H1 (cell line): Measurements from ENCODE around the gene PCDHGA1. TPM values are rescaled to one million over a fixed set of nuclear protein-coding genes. Genes with fewer than 3 reads are reported as not detected.

ENCODE experiments used
- CTCF ChIA-PET: fragments of 300-600 bp; sonication (Branson Sonifier 250); formaldehyde crosslinking; loops from one replicate; lab custom pipeline; 2021; ENCODE audit not compliant: partially characterized antibody; lab: Charles Lee
- POLR2A ChIA-PET: fragments of 300-600 bp; sonication (Branson Sonifier 250); formaldehyde crosslinking; loops from one replicate; lab custom pipeline; 2021; ENCODE audit warnings: inconsistent platforms; ENCODE audit not compliant: partially characterized antibody; lab: Charles Lee
- DNase-seq, 2 experiments: peaks; one replicate each; pipeline versions ENCODE4 v3.0.0 to v3.0.0-alpha.2; 2010 to 2022; ENCODE audit warnings: low spot score in 2 of 2, low read depth in 1 of 2, mixed read lengths in 1 of 2
- FAIRE-seq: peaks from 2 replicates; lab custom pipeline; 2011; peaks lifted over from hg19 to GRCh38; lab: Jason Lieb, UNC
- H2AFZ ChIP-seq: 2 replicates; pipeline ENCODE4 v1.8.1; 2012; ENCODE audit warnings: low read length, inconsistent platforms
- H2AK5ac ChIP-seq: 2 replicates; pipeline ENCODE4 v1.6.1; 2013; ENCODE audit warnings: low read depth, low read length
- H2BK120ac ChIP-seq: replicated peaks from 2 replicates; pipeline ENCODE3; 2013; ENCODE audit warnings: low read depth, low read length, inconsistent platforms
- H2BK12ac ChIP-seq: 2 replicates; pipeline ENCODE4 v1.6.1; 2013; ENCODE audit warnings: low read depth, low read length
- H2BK15ac ChIP-seq: 2 replicates; pipeline ENCODE4 v1.6.1; 2013; ENCODE audit warnings: low read length
- H2BK20ac ChIP-seq: 2 replicates; pipeline ENCODE4 v1.6.1; 2013; ENCODE audit warnings: low read length
- H2BK5ac ChIP-seq: 2 replicates; pipeline ENCODE4 v1.6.1; 2013; ENCODE audit warnings: low read depth, low read length
- H3K14ac ChIP-seq: 2 replicates; pipeline ENCODE4 v1.6.1; 2013; ENCODE audit warnings: inconsistent platforms; ENCODE audit not compliant: insufficient read length
- H3K18ac ChIP-seq: 2 replicates; pipeline ENCODE4 v1.6.1; 2013; ENCODE audit warnings: low read length; ENCODE audit errors: extremely low read depth
- H3K23ac ChIP-seq: 2 replicates; pipeline ENCODE4 v1.6.1; 2013; ENCODE audit warnings: inconsistent platforms; ENCODE audit not compliant: insufficient read length
- H3K23me2 ChIP-seq: 2 replicates; pipeline ENCODE4 v1.6.1; 2013; ENCODE audit warnings: low read depth, low read length
- H3K27ac ChIP-seq: 2 replicates; pipeline ENCODE4 v1.6.1; 2011; ENCODE audit warnings: low read depth, low read length, inconsistent platforms
- H3K27me3 ChIP-seq, 4 experiments: replicated peaks in 1 of 4; 1 replicate in 1 of 4; 2 replicates in 3 of 4; pipeline versions ENCODE4 v1.6.1 to v1.8.1; 2011 to 2013; ENCODE audit warnings: low read length in 3 of 4, mild to moderate bottlenecking in 3 of 4, inconsistent platforms in 2 of 4, mixed read lengths in 2 of 4, moderate library complexity in 1 of 4; ENCODE audit not compliant: control insufficient read depth in 3 of 4, insufficient read depth in 3 of 4; ENCODE audit errors: extremely low read depth in 1 of 4
- H3K36me3 ChIP-seq, 4 experiments: 2 replicates each; pipeline versions ENCODE4 v1.6.1 to v1.8.1; 2011 to 2013; ENCODE audit warnings: mild to moderate bottlenecking in 4 of 4, low read length in 3 of 4, moderate library complexity in 2 of 4, control low read depth in 1 of 4, inconsistent platforms in 1 of 4; ENCODE audit not compliant: insufficient read depth in 4 of 4, control insufficient read depth in 2 of 4
- H3K4ac ChIP-seq: replicated peaks from 2 replicates; pipeline ENCODE3; 2013; ENCODE audit warnings: low read length, low read depth, mixed read lengths, inconsistent platforms; ENCODE audit not compliant: insufficient read length
- H3K4me1 ChIP-seq, 4 experiments: replicated peaks in 1 of 4; 1 replicate in 1 of 4; 2 replicates in 3 of 4; pipeline versions ENCODE4 v1.6.1 to v1.8.1; 2011 to 2013; ENCODE audit warnings: low read length in 3 of 4, inconsistent platforms in 2 of 4, mixed read lengths in 1 of 4; ENCODE audit not compliant: insufficient read depth in 4 of 4, control insufficient read depth in 3 of 4
- H3K4me2 ChIP-seq, 2 experiments: 2 replicates each; pipeline versions ENCODE4 v1.6.1 to v1.8.1; 2011 to 2013; ENCODE audit warnings: low read depth in 2 of 2, low read length in 2 of 2, control low read depth in 1 of 2, inconsistent platforms in 1 of 2, mild to moderate bottlenecking in 1 of 2; ENCODE audit not compliant: insufficient read depth in 1 of 2
- H3K4me3 ChIP-seq, 4 experiments: fragments of 200-600, 300-600 bp in 1 of 4; sonication (generic), shearing (Covaris generic), sonication (Bioruptor Twin) in 1 of 4; 2 replicates each; pipeline versions ENCODE4 v1.5.1 to v1.8.1; 2011 to 2016; ENCODE audit warnings: low read length in 4 of 4, low read depth in 3 of 4, control low read depth in 2 of 4, inconsistent platforms in 2 of 4, mild to moderate bottlenecking in 2 of 4, mixed read lengths in 1 of 4, moderate library complexity in 1 of 4; ENCODE audit not compliant: insufficient read depth in 2 of 4; ENCODE audit errors: extremely low read depth in 1 of 4
- H3K56ac ChIP-seq: replicated peaks from 2 replicates; pipeline ENCODE3; 2013; ENCODE audit warnings: low read depth, mild to moderate bottlenecking, mixed read lengths, low read length, inconsistent platforms; ENCODE audit not compliant: insufficient read length
- H3K79me1 ChIP-seq: 2 replicates; pipeline ENCODE4 v1.6.1; 2013; ENCODE audit warnings: low read depth, low read length, control low read depth
- H3K79me2 ChIP-seq, 2 experiments: 2 replicates each; pipeline versions ENCODE4 v1.6.1 to v1.8.1; 2012 to 2013; ENCODE audit warnings: low read length in 2 of 2, mild to moderate bottlenecking in 2 of 2, inconsistent platforms in 1 of 2; ENCODE audit not compliant: insufficient read depth in 2 of 2, control insufficient read depth in 1 of 2
- H3K9ac ChIP-seq, 4 experiments: replicated peaks in 1 of 4; 1 replicate in 1 of 4; 2 replicates in 3 of 4; pipeline versions ENCODE4 v1.6.1 to v1.8.1; 2011 to 2013; ENCODE audit warnings: low read depth in 3 of 4, low read length in 3 of 4, control low read depth in 2 of 4, mild to moderate bottlenecking in 2 of 4, moderate library complexity in 2 of 4, inconsistent platforms in 1 of 4; ENCODE audit errors: extremely low read depth in 1 of 4
- H3K9me3 ChIP-seq, 2 experiments: 2 replicates each; pipeline versions ENCODE4 v1.6.1 to v1.8.1; 2012 to 2013; ENCODE audit warnings: mild to moderate bottlenecking in 2 of 2, moderate library complexity in 2 of 2, control low read depth in 1 of 2, inconsistent platforms in 1 of 2, low read depth in 1 of 2, low read length in 1 of 2, mixed read lengths in 1 of 2; ENCODE audit not compliant: insufficient read depth in 2 of 2
- H4K20me1 ChIP-seq, 2 experiments: replicated peaks in 1 of 2; 2 replicates each; pipeline versions ENCODE3 to v1.8.1; 2011 to 2013; ENCODE audit warnings: inconsistent platforms in 2 of 2, low read length in 2 of 2, mild to moderate bottlenecking in 1 of 2; ENCODE audit not compliant: insufficient read depth in 2 of 2, control insufficient read depth in 1 of 2
- H4K5ac ChIP-seq: 2 replicates; pipeline ENCODE4 v1.6.1; 2013; ENCODE audit warnings: low read length, low read depth, mixed read lengths, inconsistent platforms; ENCODE audit not compliant: insufficient read length
- H4K8ac ChIP-seq: 2 replicates; pipeline ENCODE4 v1.8.0; 2013; ENCODE audit warnings: mild to moderate bottlenecking, moderate library complexity, low read length, inconsistent platforms; ENCODE audit not compliant: insufficient read depth; ENCODE audit errors: extremely low read depth
- H4K91ac ChIP-seq: replicated peaks from 2 replicates; pipeline ENCODE3; 2013; ENCODE audit warnings: low read length, mixed read lengths, inconsistent platforms; ENCODE audit not compliant: insufficient read length
- ASH2L ChIP-seq: fragments of 200-600, 300-600 bp; sonication (generic); IDR thresholded peaks from one replicate; pipeline ENCODE4 v1.7.1; 2017; ENCODE audit warnings: low read length
- BACH1 ChIP-seq: IDR thresholded peaks from 2 replicates; pipeline ENCODE4 v1.6.1; 2012; ENCODE audit warnings: low read length, improper control_type of control experiment
- CEBPB ChIP-seq: IDR thresholded peaks from 2 replicates; pipeline ENCODE4 v1.6.1; 2012; ENCODE audit warnings: low read depth, low read length
- EZH2 ChIP-seq: fragments of 200-600 bp; sonication (generic); IDR thresholded peaks from 2 replicates; pipeline ENCODE4 v1.7.1; 2012; ENCODE audit warnings: low read depth, mild to moderate bottlenecking, moderate library complexity, low read length, inconsistent platforms; ENCODE audit not compliant: severe bottlenecking
- MAFK ChIP-seq: IDR thresholded peaks from 2 replicates; pipeline ENCODE4 v1.6.1; 2012; ENCODE audit warnings: low read depth, mild to moderate bottlenecking, improper control_type of control experiment, low read length
- NRF1 ChIP-seq: IDR thresholded peaks from 2 replicates; pipeline ENCODE4 v1.6.1; 2011; ENCODE audit warnings: mild to moderate bottlenecking, low read depth, low read length, improper control_type of control experiment
- PHF8 ChIP-seq: fragments of 200-600 bp; sonication (generic); conservative IDR thresholded peaks from 2 replicates; pipeline ENCODE4 v1.7.1; 2012; ENCODE audit warnings: low read depth, mild to moderate bottlenecking, inconsistent platforms, low read length, moderate library complexity
- POLR2A ChIP-seq, 2 experiments: IDR thresholded peaks; 1 replicate in 1 of 2; 2 replicates in 1 of 2; pipeline ENCODE4 v1.6.1; 2011; ENCODE audit warnings: low read depth in 2 of 2, low read length in 2 of 2, mild to moderate bottlenecking in 2 of 2; ENCODE audit errors: control extremely low read depth in 1 of 2
- RFX5 ChIP-seq: IDR thresholded peaks from 2 replicates; pipeline ENCODE4 v1.6.1; 2011; ENCODE audit warnings: low read depth, low read length, improper control_type of control experiment, borderline replicate concordance
- SIN3A ChIP-seq, 2 experiments: IDR thresholded peaks in 1 of 2; conservative IDR thresholded peaks in 1 of 2; 2 replicates each; pipeline ENCODE4 v1.6.1; 2011 to 2012; ENCODE audit warnings: low read length in 2 of 2, improper control_type of control experiment in 1 of 2, low read depth in 1 of 2, mild to moderate bottlenecking in 1 of 2
- SP2 ChIP-seq: IDR thresholded peaks from 2 replicates; pipeline ENCODE4 v1.6.1; 2012; ENCODE audit warnings: mild to moderate bottlenecking, low read length, inconsistent platforms
- SUZ12 ChIP-seq: fragments of 200-600 bp; sonication (generic); IDR thresholded peaks from 2 replicates; pipeline ENCODE4 v1.6.1; 2012; ENCODE audit warnings: mild to moderate bottlenecking, inconsistent platforms, low read length, moderate library complexity, mixed read lengths
- WGBS, 2 experiments: shearing (Covaris generic) in 1 of 2; methylation state at CpG; one replicate each; pipeline versions ENCODE4 v1.1.6 to v1.1.7; 2013 to 2015; ENCODE audit warnings: low lambda C conversion rate in 2 of 2, mixed read lengths in 2 of 2, inconsistent platforms in 1 of 2, low coverage in 1 of 2, missing lambda C conversion rate in 1 of 2; ENCODE audit not compliant: insufficient replicate concordance in 2 of 2, insufficient coverage in 1 of 2, insufficient read length in 1 of 2; ENCODE audit errors: extremely low coverage in 1 of 2, missing lambda C conversion rate in 1 of 2; 5-methylcytosine and 5-hydroxymethylcytosine counted together
- polyA plus RNA-seq, 7 experiments: library from polyadenylated mRNA; depleted of rRNA in 3 of 7; stranded (reverse) in 5 of 7; unstranded in 2 of 7; fragments of >200 nt in 5 of 7; fragments of 200-250 nt in 2 of 7; gene quantifications; 1 replicate in 5 of 7; 2 replicates in 1 of 7; 4 replicates in 1 of 7; pipeline versions ENCODE4 v1.2.1 to v1.2.3, GENCODE V29; 2011 to 2013; ENCODE audit warnings: missing spikeins in 2 of 7, mixed read lengths in 2 of 7
- total RNA-seq: library from RNA; stranded (reverse); fragmentation: NEBNext Ultra II Directional; extraction: Animal tissue kit (Norgen Biotek cat#: 25700); gene quantifications from 2 replicates; pipeline ENCODE4 v1.2.1, GENCODE V29; 2021
- TF ChIP-seq, protein P1 (sequence below): IDR thresholded peaks from 2 replicates; pipeline ENCODE4 v1.6.1; 2012; ENCODE audit warnings: low read length, inconsistent platforms

The PCDHGA1 gene
- total and polyA plus RNA-seq, 2 of the 8 experiments (the other 6 are each of a cell fraction or from before 2014, with no cell fraction given): 0.57 to 0.89 TPM

- Histone ChIP-seq H3K23me2 (peaks cover 21% of the 10 kb centered on the region), H2BK5ac (no peak overlapping the region), H3K4me1 (peaks cover 0 to 29% (median 19%) of the 10 kb centered on the region in 4 experiments; a peak in 6 of 7 replicates), H3K56ac (no peak overlapping the region), H3K18ac (no peak overlapping the region), H2AK5ac (no peak overlapping the region), H3K4ac (no peak overlapping the region), H3K9me3 (no peaks in the 10 kb centered on the region), H4K91ac (no peak overlapping the region), H2BK15ac (no peak overlapping the region), H3K14ac (no peak overlapping the region), H3K23ac (no peak overlapping the region), H2BK20ac (no peak overlapping the region), H3K4me3 (no peak overlapping the region), H3K27ac (no peak overlapping the region), H3K36me3 (no peaks in the 10 kb centered on the region)
- DNase-seq: no peak
- ChIA-PET POLR2A (interaction anchor here (1.3 to 1.6 kb wide), 3 partner anchors 12 to 35 kb away, joined by 3 to 4 read pairs (median 4); no protein-coding TSS in a partner anchor), CTCF (interaction anchor here (0.8 to 50.9 kb wide), 12 partner anchors 13 to 255 kb away, joined by 3 to 1236 read pairs (median 4); partner anchors contain the start of genes PCDHB15, PCDHGA10, PCDHGA11 and PCDHGA12)
- WGBS, 2 experiments: 90% methylated on average over 10 of the region's 10 CpGs; no CpG with 5 or more reads in 1 of the 2 experiments
- TF ChIP-seq ASH2L (no peak), RFX5 (no peak), PHF8 (no peak), SP2 (no peak), CEBPB (no peak), EZH2 (no peak), SUZ12 (no peak), MAFK (no peak), POLR2A (IDR thresholded peaks at IDR 0.05; ENCODE audit: control extremely low read depth in 1 of 2, low read depth in 2 of 2, low read length in 2 of 2) (no peak), SIN3A (conservative IDR thresholded peaks at IDR 0.05 in 1 of 2, IDR thresholded peaks at IDR 0.05 in 1 of 2; ENCODE audit: low read depth in 1 of 2, low read length in 2 of 2) (no peak), NRF1 (no peak), BACH1 (no peak)
- TF ChIP-seq, protein P1, sequence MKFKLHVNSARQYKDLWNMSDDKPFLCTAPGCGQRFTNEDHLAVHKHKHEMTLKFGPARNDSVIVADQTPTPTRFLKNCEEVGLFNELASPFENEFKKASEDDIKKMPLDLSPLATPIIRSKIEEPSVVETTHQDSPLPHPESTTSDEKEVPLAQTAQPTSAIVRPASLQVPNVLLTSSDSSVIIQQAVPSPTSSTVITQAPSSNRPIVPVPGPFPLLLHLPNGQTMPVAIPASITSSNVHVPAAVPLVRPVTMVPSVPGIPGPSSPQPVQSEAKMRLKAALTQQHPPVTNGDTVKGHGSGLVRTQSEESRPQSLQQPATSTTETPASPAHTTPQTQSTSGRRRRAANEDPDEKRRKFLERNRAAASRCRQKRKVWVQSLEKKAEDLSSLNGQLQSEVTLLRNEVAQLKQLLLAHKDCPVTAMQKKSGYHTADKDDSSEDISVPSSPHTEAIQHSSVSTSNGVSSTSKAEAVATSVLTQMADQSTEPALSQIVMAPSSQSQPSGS: no peak
- TF ChIP-seq, all 59 proteins: peak for 0
- peaks cover 13 to 23% of the 10 kb centered on the region in 2 experiments for H4K20me1 ChIP-seq
- peaks cover 0 to 3% of the 10 kb centered on the region in 2 experiments; a peak in 1 of 4 replicates for H3K79me2 ChIP-seq
- H2BK12ac ChIP-seq: no peak overlapping the region
- H4K8ac ChIP-seq: no peak overlapping the region
- H2BK120ac ChIP-seq: no peak overlapping the region
- no peak overlapping the region for H3K4me2 ChIP-seq
- H2AFZ ChIP-seq: no peak overlapping the region
- peaks cover 20 to 59% (median 52%) of the 10 kb centered on the region in 4 experiments for H3K27me3 ChIP-seq
- H3K79me1 ChIP-seq: no peaks in the 10 kb centered on the region; the same call in none of the 2 replicates
- H3K9ac ChIP-seq: no peak overlapping the region
- no peak for FAIRE-seq
- H4K5ac ChIP-seq: no peak overlapping the region
Measured at GRCh38 chr5:141489841-141490240, 159.5 kb downstream of the PCDHGA1 start.
